ENCODE data around the gene TMEM101. TPM values are rescaled to one million over a fixed set of nuclear protein-coding genes. Genes with fewer than 3 reads are reported as not detected.
"Not testable (repeated sequence)": the region's sequence is repeated elsewhere in the genome, so short reads cannot be mapped to it uniquely, and the experiment has no call there.

The TMEM101 gene
- total RNA-seq, 1 donor from 2014 or later = 25.9 TPM

DNA sequence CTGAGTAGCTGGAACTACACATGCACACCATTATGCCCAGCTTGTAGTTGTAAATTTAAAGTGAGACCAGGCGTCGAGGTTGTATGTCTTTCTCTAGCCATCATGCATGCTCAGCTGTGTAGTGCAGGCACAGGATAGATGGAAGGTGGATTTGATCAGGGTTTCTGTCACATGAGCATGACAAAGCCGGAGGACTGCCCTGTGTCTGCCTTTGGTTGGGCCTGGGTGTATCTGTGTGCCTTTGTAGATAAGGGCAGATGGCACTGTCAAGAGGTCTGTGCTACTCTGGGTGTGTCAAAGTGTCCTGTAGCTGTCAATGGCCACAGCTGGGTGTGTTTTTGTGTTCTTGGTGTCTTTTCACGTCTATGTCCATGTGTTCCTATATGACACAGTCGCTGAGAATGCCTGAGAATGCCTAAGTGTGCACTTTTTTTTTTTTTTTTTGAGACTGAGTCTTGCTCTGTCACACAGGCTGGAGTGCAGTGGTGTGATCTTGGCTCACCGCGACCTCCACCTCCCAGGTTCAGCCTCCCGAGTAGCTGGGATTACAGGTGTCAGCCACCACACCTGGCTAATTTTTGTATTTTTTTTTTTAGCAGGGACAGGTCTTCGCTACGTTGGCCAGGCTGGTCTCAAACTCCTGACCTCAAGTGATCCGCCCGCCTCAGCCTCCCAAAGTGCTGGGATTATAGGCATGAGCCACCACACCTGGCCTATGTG is 14.5 kb downstream of the TMEM101 start:
- DNase-seq = no peak

DNA sequence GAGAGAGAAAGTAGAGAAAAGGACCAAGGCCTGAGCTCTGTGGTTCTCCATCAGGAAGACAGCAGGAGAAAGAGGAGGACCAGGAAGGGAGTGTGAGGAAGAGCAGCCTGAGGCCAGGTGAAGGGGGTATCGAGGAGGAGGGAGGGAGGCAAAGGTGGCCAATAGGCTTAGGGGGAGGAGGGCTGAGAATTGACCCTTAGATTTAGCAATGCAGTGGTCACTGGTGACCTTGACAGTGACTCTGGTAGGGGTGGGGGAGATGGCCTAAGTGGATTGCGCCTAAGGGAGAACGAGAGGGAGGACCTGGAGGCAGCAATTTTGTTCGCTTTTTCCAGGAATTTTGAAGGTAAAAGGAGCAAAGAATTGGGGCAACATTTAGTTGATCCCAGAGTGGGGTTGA is 15.7 kb downstream of the TMEM101 start:
- DNase-seq = no peak

GRCh38 chr17:43998552-43998951 is 16.2 kb downstream of the TMEM101 start:
- DNase-seq = no peak

- DNase-seq = not testable (repeated sequence)
These were observed 17.6 kb downstream of the TMEM101 start for GRCh38 chr17:43997180-43997579.

GRCh38 chr17:43995150-43995471 is 19.7 kb downstream of the TMEM101 start:
- DNase-seq = no peak

DNA sequence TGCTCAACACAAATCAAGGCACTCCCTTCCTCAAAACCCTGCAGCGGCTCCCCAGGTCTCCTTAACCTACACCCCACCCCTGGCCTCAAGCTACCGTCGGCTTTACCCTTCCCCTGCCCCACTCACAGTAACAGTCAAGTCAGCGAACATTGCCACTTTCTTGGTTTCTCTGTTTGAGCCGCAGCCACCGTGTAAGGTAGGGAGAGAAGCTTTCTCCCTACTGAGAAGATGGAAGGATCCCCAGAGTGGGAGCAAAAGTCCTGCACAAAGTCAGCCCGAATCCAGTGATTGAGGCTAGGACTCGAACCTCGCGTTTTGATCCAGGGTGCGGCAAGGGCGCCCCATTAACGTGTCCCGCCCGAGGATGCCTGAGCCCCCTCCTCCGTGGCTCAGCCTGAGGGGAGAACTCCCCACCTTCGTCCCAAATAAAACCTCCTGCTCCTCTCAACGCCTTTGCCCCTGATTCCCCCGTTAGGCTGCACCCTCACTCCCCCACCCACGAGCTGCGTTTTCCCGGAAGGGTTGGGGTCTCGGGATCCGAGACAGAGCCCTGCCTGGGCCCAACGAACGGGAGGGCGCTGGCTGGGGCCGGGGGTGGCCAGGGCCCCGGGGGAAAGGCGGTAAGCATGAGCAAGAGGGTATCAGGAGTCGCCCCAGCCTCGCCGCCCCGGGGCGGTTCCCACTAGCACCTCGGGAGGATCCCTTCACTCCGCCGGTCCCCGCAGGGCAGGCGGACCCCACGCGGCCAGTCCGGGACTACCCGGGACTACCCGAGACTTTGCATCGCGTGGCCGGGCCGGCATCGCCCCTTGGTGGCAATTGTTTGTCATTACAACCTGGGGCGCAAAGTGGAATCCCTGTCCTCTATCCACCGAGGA is 20.3 kb downstream of the TMEM101 start:
- DNase-seq = no peak

DNA sequence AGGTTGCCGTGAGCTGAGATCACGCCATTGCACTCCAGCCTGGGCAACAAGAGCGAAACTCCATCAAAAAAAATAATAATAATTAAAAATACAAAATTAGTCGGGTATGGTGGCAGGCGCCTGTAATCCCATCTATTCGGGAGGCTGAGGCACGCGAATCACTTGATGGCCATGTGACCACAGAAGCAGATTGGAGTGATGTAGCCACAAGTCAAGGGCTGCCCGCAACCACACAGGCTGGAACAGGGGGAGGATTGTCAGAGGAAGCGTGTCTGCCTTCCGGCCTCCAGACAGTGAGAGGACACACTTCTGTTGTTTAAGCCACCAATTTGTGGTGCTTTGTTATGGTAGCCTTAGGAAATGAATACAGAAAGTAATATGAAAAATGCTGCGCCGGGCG is 22.1 kb downstream of the TMEM101 start:
- no peak for DNase-seq

DNA sequence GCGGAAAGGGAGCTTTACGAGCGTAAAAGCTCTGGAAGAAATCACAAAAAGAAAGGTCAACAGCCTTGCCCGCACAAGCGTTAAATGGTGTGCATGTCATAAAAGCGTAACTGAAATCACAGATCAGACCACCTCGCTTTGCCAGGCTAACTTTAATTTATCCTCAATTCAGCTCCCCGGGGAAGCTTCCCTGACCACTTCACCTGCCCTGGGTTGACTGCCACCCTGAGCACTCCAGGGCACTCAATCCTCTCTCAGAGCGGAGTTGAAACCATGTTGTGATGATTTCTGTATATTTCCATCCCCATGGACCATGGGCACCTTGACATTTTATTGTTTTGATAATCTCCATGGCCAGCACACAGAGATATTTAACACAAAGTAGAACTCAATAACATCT is 26.5 kb downstream of the TMEM101 start:
- DNase-seq = no peak

DNA sequence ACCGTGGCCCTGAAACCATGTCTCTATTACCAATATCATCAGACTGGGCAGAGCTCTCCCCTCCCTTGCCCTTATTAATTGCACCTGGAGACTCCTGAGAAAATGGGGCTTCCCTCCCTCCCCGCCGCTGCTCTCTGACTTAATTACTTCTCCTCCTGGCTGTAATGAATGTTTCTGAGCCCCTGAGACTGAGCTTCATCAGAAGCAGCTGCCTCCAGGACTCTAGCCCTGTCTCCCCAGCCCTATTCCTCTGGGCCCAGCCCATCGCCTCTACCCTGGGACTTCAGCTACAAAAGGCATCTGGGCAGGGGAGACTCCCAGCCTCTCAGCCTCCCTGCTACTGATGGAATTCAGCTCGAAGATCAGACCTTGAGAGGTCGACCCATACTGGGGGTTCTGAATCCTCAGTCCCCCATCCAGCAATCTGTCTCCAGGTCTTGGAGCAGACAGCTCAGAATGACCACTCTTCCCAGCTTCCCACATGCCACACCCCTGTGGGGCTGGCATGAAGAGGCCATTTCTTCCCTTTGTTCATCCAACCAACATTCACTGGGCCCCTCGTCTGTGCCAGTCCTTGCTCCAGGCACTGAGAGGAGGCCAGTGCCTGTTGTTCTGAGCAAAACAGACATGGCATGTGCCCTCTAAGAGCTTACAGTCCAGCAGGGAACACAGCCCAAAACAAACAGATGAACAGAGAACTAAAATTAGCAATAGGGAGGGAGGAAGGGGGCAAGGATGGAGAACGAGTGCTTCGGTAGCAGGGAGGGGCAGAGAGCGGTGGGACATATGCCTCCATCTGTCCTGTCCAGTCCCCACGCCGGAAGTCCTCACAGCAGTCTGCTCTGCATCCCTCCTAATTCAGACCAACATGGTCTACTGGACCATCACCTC is 27.4 kb downstream of the TMEM101 start:
- DNase-seq = no peak

DNA sequence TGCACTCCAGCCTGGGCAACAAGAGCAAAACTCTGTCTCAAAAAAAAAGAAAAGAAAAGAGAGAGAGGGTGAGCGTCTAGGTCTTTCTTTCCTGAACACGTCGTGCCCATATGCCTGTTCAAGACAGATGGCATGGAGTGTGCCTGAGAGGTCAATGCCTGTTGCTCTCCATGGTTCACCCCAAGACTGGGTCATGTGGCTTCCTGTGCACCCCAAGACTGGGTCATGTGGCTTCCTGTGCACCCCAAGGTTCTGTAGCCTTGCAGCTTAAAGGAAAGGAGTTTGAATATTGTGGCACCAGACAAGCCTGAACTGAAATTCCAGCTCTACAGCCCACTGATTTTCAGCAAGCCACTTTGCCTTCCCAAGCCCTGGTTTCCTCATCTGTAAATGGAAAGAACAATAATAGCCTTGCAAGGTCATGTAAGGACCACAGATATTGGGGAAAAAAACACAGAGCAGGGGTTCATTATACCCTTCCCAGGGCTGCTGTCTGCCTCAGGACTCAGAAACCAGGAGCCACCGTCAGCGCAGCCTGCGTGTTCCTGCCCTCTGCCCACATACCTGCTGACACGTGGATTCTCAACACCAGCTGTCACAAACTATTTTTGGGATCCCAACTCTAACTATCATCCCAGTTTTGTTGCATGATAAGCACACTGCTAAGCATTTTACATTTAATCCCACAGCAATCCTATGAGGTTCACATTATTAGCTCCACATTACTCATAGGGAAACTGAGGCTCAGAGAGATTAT is 28.4 kb downstream of the TMEM101 start:
- no peak for DNase-seq

GRCh38 chr17:43984521-43984920 is 30.2 kb downstream of the TMEM101 start:
- DNase-seq = no peak

DNA sequence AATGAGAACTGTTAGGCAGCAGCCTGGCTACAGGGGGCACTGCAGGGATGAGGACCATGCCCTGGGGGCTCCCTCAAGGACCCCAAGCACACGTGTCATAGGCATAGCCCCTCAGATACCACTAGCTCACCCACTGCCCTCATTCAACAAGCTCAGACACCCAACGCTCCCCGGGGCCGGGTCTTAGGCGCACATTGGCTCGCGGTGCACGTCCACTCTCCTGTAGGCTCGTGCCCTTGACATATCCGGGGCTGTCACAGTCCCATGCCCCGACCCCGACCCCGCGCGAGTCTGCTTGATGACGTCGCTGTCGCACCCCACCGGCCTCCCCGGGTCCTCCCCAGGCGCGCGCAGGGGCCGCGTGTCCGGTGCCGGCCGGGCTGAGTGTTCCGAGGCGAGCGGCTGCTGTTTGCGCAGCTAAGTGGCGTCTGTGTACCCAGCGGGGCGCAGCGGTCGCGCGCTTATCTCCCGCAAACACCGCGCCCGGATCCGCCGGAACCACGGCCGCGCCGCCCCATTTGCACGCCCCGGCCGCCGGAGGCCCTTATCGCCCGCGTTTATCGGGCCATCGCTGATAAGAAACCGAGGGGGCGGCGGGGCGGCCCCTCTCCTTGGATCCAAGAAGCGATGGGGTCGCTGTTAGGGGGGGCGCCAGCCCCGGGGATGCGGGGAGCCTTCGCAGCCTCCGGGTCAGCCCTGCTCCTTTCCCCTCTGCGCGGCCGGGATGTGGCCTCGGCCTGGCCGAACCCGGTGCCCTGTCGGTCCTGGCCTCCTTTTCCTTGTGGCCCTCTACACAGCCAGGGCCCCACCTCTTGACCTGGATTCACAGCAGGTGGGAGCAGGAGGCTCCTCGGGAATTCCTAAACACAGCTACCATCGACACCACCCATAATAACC is 31.0 kb downstream of the TMEM101 start:
- no peak for DNase-seq

- no peak for DNase-seq
These were observed 31.6 kb downstream of the TMEM101 start for GRCh38 chr17:43983196-43983514.

- DNase-seq = no peak
These were observed 32.6 kb downstream of the TMEM101 start for GRCh38 chr17:43982171-43982570.

- DNase-seq = no peak
These were observed 35.1 kb downstream of the TMEM101 start for GRCh38 chr17:43979671-43980070.

DNA sequence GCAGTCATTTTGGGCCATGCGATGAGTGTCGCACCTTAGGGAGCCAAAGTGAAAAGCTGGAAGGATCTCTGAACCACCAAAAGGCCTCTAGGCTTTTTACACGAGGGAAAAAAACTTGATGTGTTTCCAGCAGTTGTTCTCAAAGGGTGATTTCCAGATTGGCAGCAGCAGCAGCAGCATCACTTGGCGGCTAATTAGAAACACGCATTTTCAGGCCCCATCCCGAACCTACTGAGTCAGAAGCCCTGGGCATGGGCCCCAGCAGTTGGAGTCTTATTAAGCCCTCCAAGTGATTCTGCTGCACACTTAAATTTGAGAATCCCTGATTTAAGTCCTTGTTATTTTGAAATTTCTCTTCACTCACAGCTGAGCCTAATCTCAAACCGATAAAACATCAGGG is 35.8 kb downstream of the TMEM101 start:
- peak; percentile 12 for DNase-seq

DNA sequence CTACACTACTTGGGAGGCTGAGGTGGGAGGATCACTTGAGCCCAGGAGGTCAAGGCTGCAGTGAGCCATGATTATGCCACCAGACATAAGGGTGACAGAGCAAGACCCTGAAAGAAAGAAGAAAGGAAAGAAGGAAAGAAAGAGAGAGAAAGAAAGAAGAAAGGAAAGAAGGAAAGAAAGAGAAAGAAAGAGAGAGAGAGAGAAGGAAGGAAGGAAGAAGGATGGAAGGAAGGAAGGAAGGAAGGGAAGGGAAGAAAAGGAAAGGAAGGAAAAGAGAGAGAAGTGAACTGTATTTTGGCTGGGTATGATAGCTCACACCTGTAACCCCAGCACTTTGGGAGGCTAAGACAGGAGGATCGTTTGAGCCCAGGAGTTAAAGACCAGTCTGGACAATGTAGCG is 36.7 kb downstream of the TMEM101 start:
- no peak for DNase-seq

GRCh38 chr17:43976963-43977837 is 37.6 kb downstream of the TMEM101 start:
- DNase-seq = no peak

DNA sequence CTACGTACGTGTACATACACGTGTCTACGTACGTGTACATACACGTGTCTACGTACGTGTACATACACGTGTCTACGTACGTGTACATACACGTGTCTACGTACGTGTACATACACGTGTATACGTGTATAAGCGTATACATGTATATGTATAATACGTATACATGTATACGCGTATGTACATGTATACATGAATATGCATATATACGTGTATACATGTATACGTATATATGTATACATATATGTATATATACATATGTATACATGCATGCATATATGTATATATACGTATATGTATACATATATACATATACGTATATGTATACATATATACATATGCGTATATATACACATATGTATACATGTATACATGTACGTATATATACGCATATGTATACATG is 38.9 kb downstream of the TMEM101 start:
- DNase-seq = no peak
